Glutamatergic neuron (in vitro differentiated cells): ENCODE measurements around the gene CDK6. TPM values are rescaled to one million over a fixed set of nuclear protein-coding genes. Genes with fewer than 3 reads are reported as not detected.

Experiments used
- DNase-seq: peaks from one replicate; pipeline ENCODE4 v3.0.0; 2022
- H3K27ac Mint-ChIP-seq: one replicate; pipeline ENCODE4 v1.8.0; 2020; ENCODE audit warnings: mild to moderate bottlenecking, mixed read lengths, inconsistent platforms; ENCODE audit not compliant: unreplicated experiment
- H3K27me3 Mint-ChIP-seq: one replicate; pipeline ENCODE4 v1.8.0; 2020; ENCODE audit warnings: mild to moderate bottlenecking, moderate library complexity, mixed read lengths, inconsistent platforms; ENCODE audit not compliant: unreplicated experiment
- H3K36me3 Mint-ChIP-seq: one replicate; pipeline ENCODE4 v1.8.0; 2020; ENCODE audit warnings: mild to moderate bottlenecking, mixed read lengths, inconsistent platforms; ENCODE audit not compliant: unreplicated experiment
- H3K4me1 Mint-ChIP-seq: one replicate; pipeline ENCODE4 v1.8.0; 2020; ENCODE audit warnings: mild to moderate bottlenecking, low read depth, mixed read lengths, inconsistent platforms; ENCODE audit not compliant: unreplicated experiment
- H3K4me3 Mint-ChIP-seq: one replicate; pipeline ENCODE4 v1.8.0; 2020; ENCODE audit warnings: mild to moderate bottlenecking, mixed read lengths, inconsistent platforms; ENCODE audit not compliant: unreplicated experiment
- H3K9me3 Mint-ChIP-seq: one replicate; pipeline ENCODE4 v1.8.0; 2020; ENCODE audit warnings: mild to moderate bottlenecking, moderate library complexity, mixed read lengths, inconsistent platforms; ENCODE audit not compliant: unreplicated experiment
- total RNA-seq: library from RNA; stranded (reverse); fragmentation: NEBNext Ultra II Directional; extraction: Animal tissue kit (Norgen Biotek cat#: 25700); gene quantifications from one replicate; pipeline ENCODE4 v1.2.1, GENCODE V29; 2021; ENCODE audit not compliant: unreplicated experiment
- TF ChIP-seq, protein P1 (sequence below): fragments of 200-600 bp; sonication (generic); IDR thresholded peaks from one replicate; pipeline ENCODE4 v1.5.0; 2021; ENCODE audit not compliant: partially characterized antibody, unreplicated experiment

Gene CDK6
- total RNA-seq, 1 donor from 2014 or later, result 111 TPM

GRCh38 chr7:92783260-92784201 is 52.8 kb downstream of the CDK6 start:
- no peaks in the 10 kb centered on the region for H3K27me3 Mint-ChIP-seq
- H3K4me3 Mint-ChIP-seq, result no peak overlapping the region
- TF ChIP-seq, protein P1, sequence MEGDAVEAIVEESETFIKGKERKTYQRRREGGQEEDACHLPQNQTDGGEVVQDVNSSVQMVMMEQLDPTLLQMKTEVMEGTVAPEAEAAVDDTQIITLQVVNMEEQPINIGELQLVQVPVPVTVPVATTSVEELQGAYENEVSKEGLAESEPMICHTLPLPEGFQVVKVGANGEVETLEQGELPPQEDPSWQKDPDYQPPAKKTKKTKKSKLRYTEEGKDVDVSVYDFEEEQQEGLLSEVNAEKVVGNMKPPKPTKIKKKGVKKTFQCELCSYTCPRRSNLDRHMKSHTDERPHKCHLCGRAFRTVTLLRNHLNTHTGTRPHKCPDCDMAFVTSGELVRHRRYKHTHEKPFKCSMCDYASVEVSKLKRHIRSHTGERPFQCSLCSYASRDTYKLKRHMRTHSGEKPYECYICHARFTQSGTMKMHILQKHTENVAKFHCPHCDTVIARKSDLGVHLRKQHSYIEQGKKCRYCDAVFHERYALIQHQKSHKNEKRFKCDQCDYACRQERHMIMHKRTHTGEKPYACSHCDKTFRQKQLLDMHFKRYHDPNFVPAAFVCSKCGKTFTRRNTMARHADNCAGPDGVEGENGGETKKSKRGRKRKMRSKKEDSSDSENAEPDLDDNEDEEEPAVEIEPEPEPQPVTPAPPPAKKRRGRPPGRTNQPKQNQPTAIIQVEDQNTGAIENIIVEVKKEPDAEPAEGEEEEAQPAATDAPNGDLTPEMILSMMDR, result no peak
- H3K4me1 Mint-ChIP-seq, result peaks cover 26% of the 10 kb centered on the region
- peaks cover 3% of the 10 kb centered on the region for H3K36me3 Mint-ChIP-seq
- peaks cover 2% of the 10 kb centered on the region for H3K9me3 Mint-ChIP-seq
- H3K27ac Mint-ChIP-seq, result no peak overlapping the region
- DNase-seq, result no peak

DNA sequence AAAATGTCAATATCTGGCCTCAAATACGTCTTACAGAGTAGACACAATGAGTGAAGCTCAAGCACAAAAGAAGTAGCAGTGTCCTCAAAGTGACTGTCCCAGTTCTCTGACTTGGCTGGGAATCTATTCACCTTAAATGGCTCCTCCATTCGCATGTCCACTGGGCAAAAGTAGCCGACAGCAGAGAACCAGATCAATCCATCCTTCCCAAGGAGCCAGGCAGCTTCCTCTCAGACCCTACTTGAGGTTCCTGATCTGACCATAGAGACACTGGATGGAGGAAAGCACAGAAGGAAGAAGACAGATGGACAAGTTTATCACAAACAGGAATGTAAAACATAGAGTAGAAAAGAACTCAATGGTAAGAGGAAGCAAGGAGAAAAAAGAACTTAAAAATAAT is 53.5 kb downstream of the CDK6 start:
- Mint-ChIP-seq H3K36me3 (peaks cover 5% of the 10 kb centered on the region), H3K9me3 (no peaks in the 10 kb centered on the region), H3K4me3 (no peak overlapping the region), H3K27me3 (no peaks in the 10 kb centered on the region), H3K27ac (peak overlapping the region; percentile 72), H3K4me1 (peaks cover 26% of the 10 kb centered on the region)
- TF ChIP-seq, protein P1, result no peak
- DNase-seq, result no peak

DNA sequence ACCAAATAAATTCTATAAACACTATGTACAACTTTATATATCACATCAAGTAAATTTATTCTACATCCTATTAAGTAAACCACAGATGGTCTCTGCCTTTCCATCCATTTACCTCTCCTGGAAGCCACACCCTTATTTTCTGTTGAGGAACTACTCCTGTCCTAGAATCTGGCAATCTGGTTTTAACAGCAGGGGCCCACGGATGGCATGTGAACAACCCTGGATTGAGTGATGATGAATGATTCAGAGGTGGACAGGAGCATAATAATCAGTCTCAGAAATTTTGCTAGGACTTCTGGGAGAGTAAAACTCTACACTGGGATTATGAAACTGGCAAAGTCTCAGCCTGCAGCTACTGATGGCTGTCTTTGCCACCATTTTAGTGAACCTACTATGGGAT is 54.1 kb downstream of the CDK6 start:
- Mint-ChIP-seq H3K4me3 (no peak overlapping the region), H3K4me1 (peaks cover 26% of the 10 kb centered on the region), H3K36me3 (peaks cover 9% of the 10 kb centered on the region), H3K27me3 (no peaks in the 10 kb centered on the region), H3K9me3 (no peaks in the 10 kb centered on the region), H3K27ac (peak overlapping the region; percentile 72)
- DNase-seq, result no peak
- TF ChIP-seq, protein P1, result no peak

DNA sequence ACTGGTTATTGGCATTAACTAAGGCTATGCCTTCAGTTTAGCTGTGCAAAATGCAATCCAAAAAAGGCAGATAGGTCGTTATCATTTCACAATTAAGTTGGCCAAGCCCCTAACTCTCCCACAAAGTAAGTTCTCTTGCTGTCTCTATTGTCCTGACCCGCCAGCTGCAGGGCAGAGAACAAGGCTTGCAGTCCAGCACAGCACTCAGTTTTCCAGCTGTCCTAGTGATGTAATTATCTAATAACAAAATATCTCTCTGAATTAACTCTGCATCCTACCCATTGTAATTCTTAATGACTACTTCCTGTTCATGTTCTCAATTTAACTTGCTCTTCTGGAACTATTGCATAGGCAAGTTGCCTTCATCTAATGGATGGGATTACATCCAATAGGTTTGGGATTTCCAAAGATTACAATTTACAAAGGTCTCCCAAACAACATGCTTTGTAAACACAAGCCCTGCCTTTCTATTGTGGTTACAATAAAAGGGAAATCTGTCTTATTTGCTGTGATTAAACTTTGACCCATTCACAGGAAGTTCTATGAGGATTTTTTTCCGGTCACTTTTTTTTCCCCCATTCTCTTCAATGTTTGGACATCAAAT is 55.2 kb downstream of the CDK6 start:
- TF ChIP-seq, protein P1, result no peak
- H3K4me1 Mint-ChIP-seq, result peaks cover 28% of the 10 kb centered on the region
- H3K27ac Mint-ChIP-seq, result no peak overlapping the region
- H3K9me3 Mint-ChIP-seq, result peaks cover 6% of the 10 kb centered on the region
- peaks cover 16% of the 10 kb centered on the region for H3K36me3 Mint-ChIP-seq
- no peak overlapping the region for H3K4me3 Mint-ChIP-seq
- H3K27me3 Mint-ChIP-seq, result peaks cover 2% of the 10 kb centered on the region
- no peak for DNase-seq

DNA sequence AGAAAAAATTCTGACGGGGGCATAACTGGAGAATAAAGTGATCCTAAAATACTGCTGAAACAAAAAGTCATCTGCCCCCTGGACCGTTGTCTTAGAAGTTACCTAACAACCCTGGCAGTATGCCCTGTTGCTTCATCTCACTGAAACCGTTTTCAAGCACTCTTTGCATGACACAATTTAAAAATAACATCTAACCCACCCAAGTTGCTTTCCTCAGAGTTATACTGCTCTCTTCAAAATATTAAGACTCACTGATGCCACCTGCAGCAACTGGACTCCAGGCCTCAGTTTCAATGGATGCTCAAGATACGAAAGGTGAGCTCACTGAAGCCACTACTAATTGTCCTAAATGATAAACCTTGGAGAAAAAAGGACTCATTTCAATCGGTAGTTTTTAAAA is 57.4 kb downstream of the CDK6 start:
- Mint-ChIP-seq H3K4me1 (peaks cover 18% of the 10 kb centered on the region), H3K27ac (no peak overlapping the region), H3K4me3 (no peak overlapping the region), H3K36me3 (peaks cover 16% of the 10 kb centered on the region), H3K27me3 (peaks cover 2% of the 10 kb centered on the region), H3K9me3 (peaks cover 7% of the 10 kb centered on the region)
- TF ChIP-seq, protein P1, result no peak
- DNase-seq, result no peak
